GM12891 (cell line): ENCODE data around the gene AAK1. TPM values are rescaled to one million over a fixed set of nuclear protein-coding genes. Genes with fewer than 3 reads are reported as not detected.

Source experiments
- DNase-seq: peaks from one replicate; pipeline ENCODE4 v3.0.0; 2011; ENCODE audit warnings: low spot score; ENCODE audit not compliant: insufficient read length
- FAIRE-seq: peaks from 2 replicates; lab custom pipeline; 2011; peaks lifted over from hg19 to GRCh38; lab: Jason Lieb, UNC
- PAX5 ChIP-seq: IDR thresholded peaks from 2 replicates; pipeline ENCODE4 v1.6.1; 2011; ENCODE audit warnings: low read length, moderate library complexity, mild to moderate bottlenecking; ENCODE audit not compliant: insufficient read depth, severe bottlenecking
- POLR2A ChIP-seq: IDR thresholded peaks from 2 replicates; pipeline ENCODE4 v1.6.1; 2011; ENCODE audit warnings: low read depth, low read length, control low read depth
- POLR2AphosphoS5 ChIP-seq: IDR thresholded peaks from 2 replicates; pipeline ENCODE4 v1.6.1; 2011; ENCODE audit warnings: low read depth, low read length, control low read depth
- POU2F2 ChIP-seq: IDR thresholded peaks from 2 replicates; pipeline ENCODE4 v1.6.1; 2011; ENCODE audit warnings: low read depth, mild to moderate bottlenecking, control low read depth, low read length, moderate library complexity
- SPI1 ChIP-seq: IDR thresholded peaks from 2 replicates; pipeline ENCODE4 v1.6.1; 2011; ENCODE audit warnings: low read depth, low read length, control low read depth
- TAF1 ChIP-seq: IDR thresholded peaks from 2 replicates; pipeline ENCODE4 v1.6.1; 2011; ENCODE audit warnings: low read depth, low read length, control low read depth
- polyA plus RNA-seq: library from polyadenylated mRNA; unstranded; fragments of >200 nt; gene quantifications from one replicate; pipeline ENCODE4 v1.2.1, GENCODE V29; 2012; ENCODE audit warnings: low read depth, missing spikeins, inconsistent platforms; ENCODE audit not compliant: missing spikeins

Gene AAK1
- 7.9 TPM for polyA plus RNA-seq

DNA sequence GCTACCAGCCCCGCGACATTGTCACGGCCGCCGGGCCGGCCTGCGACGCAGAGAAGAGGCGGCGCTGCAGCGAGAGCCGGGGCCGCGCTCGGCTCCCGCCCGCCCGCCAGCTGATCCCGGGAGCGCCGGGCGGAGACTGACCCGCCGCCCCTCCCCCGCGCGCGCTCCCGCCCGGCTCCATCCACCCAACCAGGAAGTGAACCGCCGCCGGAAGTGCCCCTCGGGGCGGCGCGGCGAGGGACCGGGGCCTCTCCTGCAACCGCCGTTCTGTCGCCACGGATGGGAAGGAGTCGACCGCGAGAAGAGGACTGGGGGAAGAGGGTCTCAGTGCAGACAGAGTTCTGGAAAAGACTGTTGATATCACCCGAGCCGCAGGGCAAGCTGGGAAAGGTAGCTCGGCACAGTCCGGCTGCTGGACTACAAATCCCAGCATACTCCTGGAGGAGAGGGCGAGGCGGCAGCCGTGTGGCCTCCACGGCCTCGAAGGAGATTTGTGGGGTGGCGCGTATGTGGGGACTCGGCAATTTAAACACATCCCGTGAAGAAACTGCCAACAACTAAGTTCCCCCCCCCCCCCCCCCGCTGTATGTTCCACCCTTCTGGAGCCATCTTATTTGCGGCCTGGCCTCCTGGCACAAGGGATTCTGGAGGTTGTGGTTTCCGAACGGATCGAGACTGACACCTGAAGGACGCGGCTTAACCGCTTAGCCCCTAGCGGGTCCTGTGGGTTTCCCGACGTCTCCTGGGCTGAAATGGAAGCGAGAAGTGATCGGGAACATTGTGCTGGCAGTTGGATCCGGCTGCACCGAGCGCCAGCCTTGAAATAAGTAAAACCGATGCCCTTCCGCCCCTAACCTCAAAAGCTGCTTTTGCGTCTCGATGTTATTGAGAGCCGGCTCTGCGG lies at the start of gene AAK1:
Gene AAK1, minus strand, starts transcription at position 138 of the 904 bp plus-strand sequence. CDS start 699 bp downstream, outside the sequence.
- DNase-seq (peak; percentile 68), FAIRE-seq (no peak)
- peak; percentile 69 for TF ChIP-seq POLR2A
- 0 out of 2 replicates have a peak, but pooled peaks have one; percentile 43 for TF ChIP-seq POU2F2
- TF ChIP-seq TAF1: 0 out of 2 replicates have a peak, but pooled peaks have one; percentile 43
- TF ChIP-seq POLR2AphosphoS5: peak; percentile 73
- no peak for TF ChIP-seq SPI1

DNA sequence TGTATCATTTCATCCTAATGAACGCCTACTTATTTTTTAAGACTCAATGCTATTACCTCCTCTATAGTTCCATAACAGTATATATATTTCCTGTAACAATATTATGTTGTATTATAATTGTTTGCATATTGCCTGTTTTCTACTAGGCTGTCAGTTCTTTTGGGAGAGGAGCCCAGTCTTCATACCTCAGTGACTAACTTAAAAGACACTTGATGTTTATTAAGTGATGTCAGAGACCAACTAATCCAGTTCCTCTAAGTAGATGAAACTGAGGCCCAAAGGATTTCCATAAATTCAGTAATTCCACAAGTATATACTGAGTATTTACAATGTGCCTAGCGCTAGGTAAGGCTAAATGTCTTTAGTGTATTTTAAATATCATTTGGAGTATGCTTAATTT lies 48.9 kb upstream of the AAK1 start:
- TF ChIP-seq POU2F2: no peak
- TF ChIP-seq TAF1: no peak
- FAIRE-seq (no peak), DNase-seq (no peak)

DNA sequence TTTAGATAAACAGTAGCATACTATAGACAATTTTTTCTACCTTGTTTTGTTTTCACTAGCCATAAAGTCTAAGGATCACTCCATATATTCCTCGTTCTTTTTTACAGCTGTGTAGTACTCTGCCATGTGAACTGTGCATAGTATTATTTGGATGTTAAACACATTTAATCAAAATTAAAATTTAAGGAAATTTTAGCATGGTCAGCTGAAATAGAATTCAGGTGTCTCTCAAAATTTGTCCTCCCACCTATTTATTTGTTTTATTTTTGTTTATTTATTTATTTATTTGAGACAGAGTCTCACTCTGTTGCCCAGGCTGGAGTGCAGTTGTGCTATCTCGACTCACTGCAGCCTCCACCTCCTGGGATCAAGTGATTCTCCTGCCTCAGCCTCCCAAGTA lies 46.4 kb upstream of the AAK1 start:
- FAIRE-seq (no peak), DNase-seq (no peak)
- TF ChIP-seq SPI1 (no peak), TAF1 (no peak), POLR2AphosphoS5 (no peak), POU2F2 (no peak), POLR2A (no peak), PAX5 (no peak)

DNA sequence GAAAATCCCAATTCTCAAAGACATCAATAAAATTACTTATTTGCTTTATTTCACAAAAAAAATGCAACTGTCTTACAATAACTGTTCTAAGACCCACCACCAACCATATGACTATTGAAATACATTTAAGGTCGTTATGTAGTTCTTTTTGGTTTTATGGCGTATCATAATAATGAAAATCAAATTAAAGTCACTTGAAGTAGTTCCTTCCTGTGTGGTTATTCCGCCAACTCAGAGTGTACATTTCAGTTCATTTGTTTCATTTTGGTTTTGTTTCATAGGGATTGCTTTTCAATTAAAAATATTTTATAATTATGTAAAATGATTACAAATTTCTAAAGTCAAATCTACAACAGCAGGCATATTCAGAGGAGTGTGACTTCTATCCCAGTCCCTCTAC lies 45.9 kb upstream of the AAK1 start:
- FAIRE-seq (no peak), DNase-seq (no peak)
- TF ChIP-seq POU2F2 (no peak), TAF1 (no peak)

DNA sequence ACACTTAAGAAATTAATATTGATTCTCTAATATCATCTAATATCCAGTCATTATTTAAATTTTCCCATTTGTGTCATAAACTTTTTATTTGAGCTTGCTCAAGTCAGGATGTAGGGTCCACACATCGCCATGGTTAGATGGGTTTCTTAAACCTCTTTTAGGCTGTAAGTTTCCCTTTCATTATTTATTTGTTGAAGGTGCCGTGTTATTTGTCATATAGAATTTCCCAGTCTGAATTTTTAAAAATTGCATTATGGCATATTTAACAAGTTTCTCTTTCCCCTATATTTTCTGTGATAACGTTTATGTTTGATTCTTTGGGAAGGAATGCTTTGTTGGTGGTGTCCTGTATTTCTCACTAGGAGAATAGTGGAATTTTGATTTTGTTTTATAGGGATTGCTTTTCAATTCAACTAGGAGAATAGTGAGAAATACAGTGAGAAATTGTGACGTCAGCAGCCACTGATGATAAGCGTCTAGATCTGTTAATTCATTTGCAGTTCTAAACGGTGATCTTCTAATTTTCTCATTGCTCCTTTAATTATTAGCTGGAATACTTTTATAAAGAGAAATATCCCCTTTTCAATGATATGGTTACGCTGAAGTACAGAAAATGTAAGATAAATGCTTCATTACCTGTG lies 44.6 kb upstream of the AAK1 start:
- TF ChIP-seq TAF1: no peak
- no peak for TF ChIP-seq POU2F2
- TF ChIP-seq SPI1: no peak
- no peak for TF ChIP-seq POLR2AphosphoS5
- no peak for TF ChIP-seq PAX5
- no peak for DNase-seq
- FAIRE-seq: no peak

DNA sequence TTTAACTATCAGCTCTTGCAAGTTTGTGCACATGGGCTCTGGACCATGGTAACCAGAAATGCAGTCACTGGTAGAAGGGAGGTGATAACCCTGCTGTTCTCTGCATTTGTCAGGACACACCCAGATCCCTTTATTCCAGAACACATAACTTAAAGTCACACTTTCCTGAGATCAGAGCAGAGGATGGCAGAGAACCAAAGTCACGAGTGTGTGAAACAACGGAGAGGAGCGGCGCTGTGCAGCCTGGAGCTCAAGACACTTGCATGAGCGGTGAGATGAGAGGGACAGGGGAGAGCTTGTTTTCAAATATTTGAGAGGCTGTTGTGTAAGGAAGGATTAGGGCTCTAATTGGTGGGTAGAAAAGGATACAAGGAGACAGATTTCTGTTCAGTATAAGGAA lies 43.3 kb upstream of the AAK1 start:
- TF ChIP-seq SPI1 (no peak), PAX5 (no peak), POLR2A (no peak), POU2F2 (no peak), TAF1 (no peak), POLR2AphosphoS5 (no peak)
- FAIRE-seq (no peak), DNase-seq (no peak)

DNA sequence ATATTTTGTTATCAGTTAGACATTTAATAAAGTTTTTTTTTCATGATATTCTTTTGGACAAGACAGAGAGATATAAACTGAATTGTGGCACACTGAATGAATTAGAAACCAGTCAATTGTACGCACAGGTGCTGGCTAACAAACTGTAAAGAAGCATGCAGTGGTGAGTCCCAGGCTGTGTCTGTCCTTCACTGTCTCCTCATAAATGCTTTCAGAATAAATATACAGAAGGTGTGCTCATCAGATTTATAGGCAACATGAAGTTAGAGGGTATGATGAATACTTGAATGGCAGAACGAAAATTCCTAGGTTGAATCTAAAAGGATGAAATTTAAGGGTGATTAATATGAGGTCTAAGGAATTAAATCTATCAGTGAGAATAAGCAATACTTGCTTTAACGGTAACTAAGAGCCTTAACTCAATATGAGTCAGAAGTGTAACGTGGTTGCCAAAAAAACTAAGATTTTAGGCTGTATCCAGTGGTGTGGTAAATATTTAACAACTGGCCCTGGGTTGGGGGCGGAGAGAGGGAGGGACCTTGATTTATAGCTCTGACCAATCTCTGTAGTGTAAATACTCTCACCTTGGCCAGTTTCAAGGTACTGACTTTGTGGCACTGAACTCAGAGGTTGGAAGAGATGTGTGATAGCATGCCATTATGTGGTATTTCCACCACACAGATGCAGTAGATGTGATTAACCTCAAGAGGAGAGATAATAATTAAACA lies 41.9 kb upstream of the AAK1 start:
- no peak for FAIRE-seq
- no peak for DNase-seq
- TF ChIP-seq SPI1 (no peak), TAF1 (no peak), PAX5 (no peak), POLR2A (no peak), POLR2AphosphoS5 (no peak), POU2F2 (no peak)

DNA sequence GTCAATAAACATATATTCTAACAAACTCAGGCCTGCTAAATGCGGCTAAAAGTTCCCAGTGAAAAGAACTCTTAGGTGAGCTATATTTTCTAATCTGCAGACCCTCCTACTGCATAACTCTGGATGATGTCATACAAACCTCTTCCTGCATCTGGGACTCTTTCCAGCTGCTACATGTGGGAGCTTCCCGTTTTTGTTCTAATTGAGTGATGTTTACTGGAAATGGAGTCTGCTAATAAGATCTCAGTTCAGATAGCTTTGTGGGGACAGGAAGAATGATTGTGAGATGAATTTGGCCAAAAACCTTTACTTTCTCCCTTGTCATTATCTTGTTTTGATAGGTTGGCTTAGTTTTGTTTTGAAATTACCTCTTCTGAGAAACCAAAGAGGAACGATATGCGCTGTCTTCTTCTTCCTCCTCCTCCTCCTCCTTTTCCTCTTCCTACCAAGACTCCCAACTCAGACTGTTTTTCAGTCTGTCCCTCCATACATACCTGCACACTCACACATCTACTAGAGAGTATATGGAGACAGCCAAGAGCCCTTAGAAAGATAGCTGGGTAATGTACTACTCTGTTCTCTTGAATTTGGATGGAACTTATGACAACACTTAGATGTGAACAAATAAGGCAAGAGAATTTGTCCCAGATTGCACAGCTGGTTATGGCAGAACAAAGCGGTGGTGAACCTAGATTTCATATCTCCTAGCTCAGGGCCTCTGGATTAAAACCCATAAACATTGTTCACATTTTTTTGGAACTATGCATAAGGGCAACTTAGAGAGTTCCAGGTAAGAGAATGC lies 39.8 kb upstream of the AAK1 start:
- no peak for TF ChIP-seq POU2F2
- TF ChIP-seq POLR2A: no peak
- no peak for TF ChIP-seq SPI1
- TF ChIP-seq POLR2AphosphoS5: no peak
- TF ChIP-seq TAF1: no peak
- TF ChIP-seq PAX5: no peak
- DNase-seq (no peak), FAIRE-seq (no peak)

DNA sequence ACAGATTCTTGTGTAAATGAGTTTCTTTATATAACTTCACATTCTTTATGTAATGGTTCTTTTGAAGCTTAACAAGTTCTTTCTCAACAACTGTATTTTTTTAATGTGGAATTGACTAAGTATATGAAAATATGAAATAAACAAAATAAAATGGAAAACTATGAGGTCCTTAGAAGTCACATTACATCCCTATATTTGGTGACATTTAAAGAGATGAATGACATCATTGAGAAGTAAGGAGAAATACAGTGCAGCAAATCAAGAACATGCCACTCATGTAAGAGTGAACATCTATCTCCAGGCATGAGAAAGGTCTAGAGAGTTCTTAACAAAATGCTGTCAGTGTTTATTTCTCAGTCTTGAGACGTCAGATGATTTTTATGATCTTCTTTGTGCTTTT lies 39.0 kb upstream of the AAK1 start:
- TF ChIP-seq TAF1 (no peak), PAX5 (no peak), POLR2AphosphoS5 (no peak), SPI1 (no peak), POLR2A (no peak), POU2F2 (no peak)
- no peak for FAIRE-seq
- DNase-seq: no peak
